ENCODE measurements around the gene SLC7A5. TPM values are rescaled to one million over a fixed set of nuclear protein-coding genes. Genes with fewer than 3 reads are reported as not detected.

The SLC7A5 gene
- total RNA-seq, 2 donors from 2014 or later = 130 to 233 TPM

GRCh38 chr16:87847785-87848675 lies 21.3 kb downstream of the SLC7A5 start:
- no peaks in the 10 kb centered on the region for H3K27me3 Mint-ChIP-seq
- H3K4me1 Mint-ChIP-seq = peaks cover 7% of the 10 kb centered on the region
- no peak overlapping the region for H3K4me3 Mint-ChIP-seq
- ATAC-seq (replicated peaks) = no peak
- no peaks in the 10 kb centered on the region for H3K9me3 Mint-ChIP-seq
- H3K27ac Mint-ChIP-seq = no peak overlapping the region
- H3K36me3 Mint-ChIP-seq (ENCODE audit: low read depth) = peaks cover 94% of the 10 kb centered on the region

GRCh38 chr16:87847467-87847784 lies 21.9 kb downstream of the SLC7A5 start:
- Mint-ChIP-seq H3K27me3 (no peaks in the 10 kb centered on the region), H3K4me3 (no peak overlapping the region), H3K27ac (no peak overlapping the region), H3K36me3 (ENCODE audit: low read depth) (peaks cover 94% of the 10 kb centered on the region), H3K9me3 (no peaks in the 10 kb centered on the region), H3K4me1 (peaks cover 4% of the 10 kb centered on the region)
- ATAC-seq (replicated peaks) = no peak

GRCh38 chr16:87846705-87847466 lies 22.4 kb downstream of the SLC7A5 start:
- H3K4me3 Mint-ChIP-seq = no peak overlapping the region
- no peaks in the 10 kb centered on the region for H3K9me3 Mint-ChIP-seq
- ATAC-seq (replicated peaks) = no peak
- no peak overlapping the region for H3K27ac Mint-ChIP-seq
- peaks cover 94% of the 10 kb centered on the region for H3K36me3 Mint-ChIP-seq (ENCODE audit: low read depth)
- no peaks in the 10 kb centered on the region for H3K27me3 Mint-ChIP-seq
- peaks cover 4% of the 10 kb centered on the region for H3K4me1 Mint-ChIP-seq

GRCh38 chr16:87845807-87846619 lies 23.3 kb downstream of the SLC7A5 start:
- no peaks in the 10 kb centered on the region for H3K27me3 Mint-ChIP-seq
- no peak overlapping the region for H3K4me3 Mint-ChIP-seq
- peaks cover 94% of the 10 kb centered on the region for H3K36me3 Mint-ChIP-seq (ENCODE audit: low read depth)
- H3K9me3 Mint-ChIP-seq = no peaks in the 10 kb centered on the region
- H3K27ac Mint-ChIP-seq = no peak overlapping the region
- no peak for ATAC-seq (replicated peaks)
- H3K4me1 Mint-ChIP-seq = peaks cover 4% of the 10 kb centered on the region

- Mint-ChIP-seq H3K36me3 (ENCODE audit: low read depth) (peaks cover 94% of the 10 kb centered on the region), H3K27ac (no peak overlapping the region), H3K4me3 (no peak overlapping the region), H3K4me1 (peaks cover 4% of the 10 kb centered on the region), H3K9me3 (no peaks in the 10 kb centered on the region), H3K27me3 (no peaks in the 10 kb centered on the region)
- ATAC-seq (replicated peaks) = peak; percentile 21
These were observed 24.1 kb downstream of the SLC7A5 start for GRCh38 chr16:87845213-87845612.

GRCh38 chr16:87844809-87845208 lies 24.5 kb downstream of the SLC7A5 start:
- Mint-ChIP-seq H3K9me3 (no peaks in the 10 kb centered on the region), H3K27ac (peak overlapping the region; percentile 59), H3K4me1 (peaks cover 4% of the 10 kb centered on the region), H3K4me3 (no peak overlapping the region), H3K27me3 (no peaks in the 10 kb centered on the region), H3K36me3 (ENCODE audit: low read depth) (peaks cover 94% of the 10 kb centered on the region)
- ATAC-seq (replicated peaks) = peak; percentile 6

- Mint-ChIP-seq H3K4me1 (peaks cover 4% of the 10 kb centered on the region), H3K4me3 (no peak overlapping the region)
These were observed 25.1 kb downstream of the SLC7A5 start for GRCh38 chr16:87844120-87844733.

GRCh38 chr16:87843678-87844105 lies 25.6 kb downstream of the SLC7A5 start:
- ATAC-seq (replicated peaks) = no peak
- Mint-ChIP-seq H3K27me3 (no peaks in the 10 kb centered on the region), H3K27ac (no peak overlapping the region), H3K36me3 (ENCODE audit: low read depth) (peaks cover 92% of the 10 kb centered on the region), H3K9me3 (no peaks in the 10 kb centered on the region), H3K4me1 (peaks cover 4% of the 10 kb centered on the region), H3K4me3 (no peak overlapping the region)

More at GRCh38 chr16:87844120-87844733, 25.1 kb downstream of the SLC7A5 start:
- ATAC-seq (replicated peaks) = no peak
- H3K27ac Mint-ChIP-seq = peak overlapping the region; percentile 59
- no peaks in the 10 kb centered on the region for H3K27me3 Mint-ChIP-seq
- H3K36me3 Mint-ChIP-seq (ENCODE audit: low read depth) = peaks cover 94% of the 10 kb centered on the region
- H3K9me3 Mint-ChIP-seq = no peaks in the 10 kb centered on the region

GRCh38 chr16:87842209-87842869 lies 27.0 kb downstream of the SLC7A5 start:
- H3K9me3 Mint-ChIP-seq = no peaks in the 10 kb centered on the region
- H3K4me1 Mint-ChIP-seq = peaks cover 4% of the 10 kb centered on the region
- peaks cover 92% of the 10 kb centered on the region for H3K36me3 Mint-ChIP-seq (ENCODE audit: low read depth)
- H3K27ac Mint-ChIP-seq = no peak overlapping the region
- no peaks in the 10 kb centered on the region for H3K27me3 Mint-ChIP-seq
- H3K4me3 Mint-ChIP-seq = no peak overlapping the region
- no peak for ATAC-seq (replicated peaks)

GRCh38 chr16:87841340-87842208 lies 27.7 kb downstream of the SLC7A5 start:
- no peak overlapping the region for H3K4me3 Mint-ChIP-seq
- no peak overlapping the region for H3K27ac Mint-ChIP-seq
- no peaks in the 10 kb centered on the region for H3K9me3 Mint-ChIP-seq
- ATAC-seq (replicated peaks) = no peak
- H3K4me1 Mint-ChIP-seq = peaks cover 4% of the 10 kb centered on the region
- H3K36me3 Mint-ChIP-seq (ENCODE audit: low read depth) = peaks cover 92% of the 10 kb centered on the region
- H3K27me3 Mint-ChIP-seq = no peaks in the 10 kb centered on the region

- Mint-ChIP-seq H3K36me3 (ENCODE audit: low read depth) (peaks cover 92% of the 10 kb centered on the region), H3K27me3 (no peaks in the 10 kb centered on the region), H3K4me3 (no peak overlapping the region), H3K4me1 (peaks cover 4% of the 10 kb centered on the region), H3K9me3 (no peaks in the 10 kb centered on the region), H3K27ac (no peak overlapping the region)
- ATAC-seq (replicated peaks) = no peak
These were observed 28.9 kb downstream of the SLC7A5 start for GRCh38 chr16:87840271-87840978.

- Mint-ChIP-seq H3K4me3 (no peak overlapping the region), H3K4me1 (peaks cover 2% of the 10 kb centered on the region), H3K27ac (no peak overlapping the region), H3K36me3 (ENCODE audit: low read depth) (peaks cover 92% of the 10 kb centered on the region), H3K9me3 (no peaks in the 10 kb centered on the region), H3K27me3 (no peaks in the 10 kb centered on the region)
- ATAC-seq (replicated peaks) = no peak
These were observed 29.6 kb downstream of the SLC7A5 start for GRCh38 chr16:87839542-87840270.
